ENCODE results near the gene MYH10. TPM values are rescaled to one million over a fixed set of nuclear protein-coding genes. Genes with fewer than 3 reads are reported as not detected.

MYH10 gene
- total RNA-seq, 1 donor from 2014 or later: 270 TPM

GRCh38 chr17:8593830-8594229 lies 36.7 kb downstream of the MYH10 start:
- Mint-ChIP-seq H3K36me3 (ENCODE audit: low read depth) (peaks cover 39% of the 10 kb centered on the region), H3K27me3 (ENCODE audit: low read depth) (no peaks in the 10 kb centered on the region), H3K4me1 (peaks cover 6% of the 10 kb centered on the region), H3K4me3 (no peak overlapping the region), H3K27ac (ENCODE audit: unreplicated experiment) (no peak overlapping the region), H3K9me3 (peaks cover 12% of the 10 kb centered on the region)
- TF ChIP-seq, protein P1, sequence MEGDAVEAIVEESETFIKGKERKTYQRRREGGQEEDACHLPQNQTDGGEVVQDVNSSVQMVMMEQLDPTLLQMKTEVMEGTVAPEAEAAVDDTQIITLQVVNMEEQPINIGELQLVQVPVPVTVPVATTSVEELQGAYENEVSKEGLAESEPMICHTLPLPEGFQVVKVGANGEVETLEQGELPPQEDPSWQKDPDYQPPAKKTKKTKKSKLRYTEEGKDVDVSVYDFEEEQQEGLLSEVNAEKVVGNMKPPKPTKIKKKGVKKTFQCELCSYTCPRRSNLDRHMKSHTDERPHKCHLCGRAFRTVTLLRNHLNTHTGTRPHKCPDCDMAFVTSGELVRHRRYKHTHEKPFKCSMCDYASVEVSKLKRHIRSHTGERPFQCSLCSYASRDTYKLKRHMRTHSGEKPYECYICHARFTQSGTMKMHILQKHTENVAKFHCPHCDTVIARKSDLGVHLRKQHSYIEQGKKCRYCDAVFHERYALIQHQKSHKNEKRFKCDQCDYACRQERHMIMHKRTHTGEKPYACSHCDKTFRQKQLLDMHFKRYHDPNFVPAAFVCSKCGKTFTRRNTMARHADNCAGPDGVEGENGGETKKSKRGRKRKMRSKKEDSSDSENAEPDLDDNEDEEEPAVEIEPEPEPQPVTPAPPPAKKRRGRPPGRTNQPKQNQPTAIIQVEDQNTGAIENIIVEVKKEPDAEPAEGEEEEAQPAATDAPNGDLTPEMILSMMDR (conservative IDR thresholded peaks at IDR 0.05): no peak
- no peak for DNase-seq (ENCODE audit: low read depth, low spot score)

GRCh38 chr17:8593276-8593675 lies 37.2 kb downstream of the MYH10 start:
- DNase-seq (ENCODE audit: low read depth, low spot score): no peak
- H3K4me1 Mint-ChIP-seq: peaks cover 6% of the 10 kb centered on the region
- H3K27ac Mint-ChIP-seq (ENCODE audit: unreplicated experiment): no peak overlapping the region
- TF ChIP-seq, protein P1 (conservative IDR thresholded peaks at IDR 0.05): no peak
- H3K27me3 Mint-ChIP-seq (ENCODE audit: low read depth): no peaks in the 10 kb centered on the region
- no peak overlapping the region for H3K4me3 Mint-ChIP-seq
- peaks cover 12% of the 10 kb centered on the region for H3K9me3 Mint-ChIP-seq
- peaks cover 41% of the 10 kb centered on the region for H3K36me3 Mint-ChIP-seq (ENCODE audit: low read depth)

GRCh38 chr17:8588877-8589554 lies 41.5 kb downstream of the MYH10 start:
- H3K4me1 Mint-ChIP-seq: peaks cover 10% of the 10 kb centered on the region
- H3K36me3 Mint-ChIP-seq (ENCODE audit: low read depth): peaks cover 41% of the 10 kb centered on the region
- no peak overlapping the region for H3K4me3 Mint-ChIP-seq

DNA sequence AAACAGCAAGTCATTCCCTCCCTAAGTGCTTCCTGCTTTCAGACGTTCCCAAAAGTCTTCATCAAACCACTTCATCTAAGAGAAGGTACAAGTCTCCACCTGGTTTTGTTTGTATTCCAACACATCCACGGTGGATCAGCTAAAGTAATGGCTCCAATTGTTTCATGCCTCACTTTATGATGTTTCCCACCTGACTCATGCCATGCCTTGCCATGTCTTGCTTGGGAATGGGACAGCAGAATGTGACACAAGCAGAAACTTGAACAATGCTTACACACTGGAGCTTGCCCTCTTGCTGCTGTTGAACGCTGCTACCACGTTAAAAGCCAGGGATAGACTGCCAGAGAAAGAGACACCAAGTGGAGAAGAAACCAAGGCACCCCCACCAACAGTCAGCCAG lies 43.8 kb downstream of the MYH10 start:
- Mint-ChIP-seq H3K27me3 (ENCODE audit: low read depth) (no peaks in the 10 kb centered on the region), H3K9me3 (peaks cover 2% of the 10 kb centered on the region), H3K36me3 (ENCODE audit: low read depth) (peaks cover 32% of the 10 kb centered on the region), H3K4me3 (no peak overlapping the region), H3K4me1 (peaks cover 22% of the 10 kb centered on the region), H3K27ac (ENCODE audit: unreplicated experiment) (no peak overlapping the region)
- TF ChIP-seq, protein P1 (conservative IDR thresholded peaks at IDR 0.05): no peak
- no peak for DNase-seq (ENCODE audit: low read depth, low spot score)

More at GRCh38 chr17:8588877-8589554, 41.5 kb downstream of the MYH10 start:
- H3K27me3 Mint-ChIP-seq (ENCODE audit: low read depth): no peaks in the 10 kb centered on the region
- H3K9me3 Mint-ChIP-seq: peaks cover 9% of the 10 kb centered on the region
- TF ChIP-seq, protein P1 (conservative IDR thresholded peaks at IDR 0.05): no peak
- no peak for DNase-seq (ENCODE audit: low read depth, low spot score)
- H3K27ac Mint-ChIP-seq (ENCODE audit: unreplicated experiment): no peak overlapping the region

DNA sequence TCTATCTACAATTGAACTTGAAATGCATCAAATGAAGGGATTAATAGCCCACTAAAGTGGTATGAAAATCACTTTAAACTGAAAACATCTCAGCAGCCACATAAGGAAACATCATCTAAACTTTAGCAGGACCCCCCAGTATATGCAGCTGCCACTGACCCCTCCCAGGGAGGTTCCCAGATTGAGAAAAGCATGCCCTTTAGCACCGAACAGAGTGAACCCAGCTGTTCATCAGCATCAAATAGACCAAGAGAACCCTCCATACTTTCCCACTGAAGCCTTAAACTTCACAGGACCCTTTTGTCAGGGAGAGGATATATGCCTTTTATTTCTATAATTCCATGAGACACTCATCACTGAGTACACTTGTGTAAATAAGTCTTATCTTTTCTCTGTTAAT lies 44.6 kb downstream of the MYH10 start:
- Mint-ChIP-seq H3K9me3 (no peaks in the 10 kb centered on the region), H3K4me1 (peaks cover 22% of the 10 kb centered on the region), H3K27ac (ENCODE audit: unreplicated experiment) (peak overlapping the region; percentile 36), H3K4me3 (no peak overlapping the region), H3K27me3 (ENCODE audit: low read depth) (no peaks in the 10 kb centered on the region), H3K36me3 (ENCODE audit: low read depth) (peaks cover 27% of the 10 kb centered on the region)
- TF ChIP-seq, protein P1 (conservative IDR thresholded peaks at IDR 0.05): no peak
- DNase-seq (ENCODE audit: low read depth, low spot score): no peak
